Mammary epithelial cell (primary cell): Measurements from ENCODE around the gene IMMP2L.

ENCODE experiments used
- EZH2 ChIP-seq: IDR thresholded peaks from 2 replicates; pipeline ENCODE4 v1.6.1; 2012; ENCODE audit warnings: low read length, inconsistent platforms, borderline replicate concordance
- TF ChIP-seq, protein P1 (sequence below), 2 donors: IDR thresholded peaks in 1 of 2; conservative IDR thresholded peaks in 1 of 2; 2 replicates each; pipeline ENCODE4 v1.5.1; 2011 to 2012; ENCODE audit warnings: inconsistent platforms in 2 of 2, low read length in 2 of 2, mild to moderate bottlenecking in 2 of 2, control low read depth in 1 of 2, low read depth in 1 of 2; ENCODE audit not compliant: insufficient read depth in 1 of 2; ENCODE audit errors: extremely low read depth in 1 of 2

DNA sequence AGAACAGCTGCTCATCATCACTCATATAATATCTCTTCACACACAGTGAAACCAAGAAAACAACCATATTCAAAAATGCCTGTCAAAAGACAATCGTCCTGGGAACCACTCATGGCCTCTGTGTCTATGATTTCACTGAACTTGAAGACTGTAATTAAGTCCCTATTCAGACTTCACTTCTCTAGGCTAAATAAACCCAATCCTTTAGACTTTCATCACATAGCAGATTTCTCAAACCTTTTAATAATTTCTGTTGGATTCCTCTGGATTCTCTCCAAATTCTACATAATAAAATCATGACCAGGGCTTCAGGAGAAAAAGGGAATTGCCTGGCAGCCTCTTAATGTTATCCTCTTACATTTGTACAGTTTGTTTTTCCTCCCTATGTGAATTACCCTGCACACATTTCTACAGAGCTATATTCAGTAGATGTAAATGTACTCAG, 270.2 kb downstream of the IMMP2L start:
- TF ChIP-seq, protein P1, sequence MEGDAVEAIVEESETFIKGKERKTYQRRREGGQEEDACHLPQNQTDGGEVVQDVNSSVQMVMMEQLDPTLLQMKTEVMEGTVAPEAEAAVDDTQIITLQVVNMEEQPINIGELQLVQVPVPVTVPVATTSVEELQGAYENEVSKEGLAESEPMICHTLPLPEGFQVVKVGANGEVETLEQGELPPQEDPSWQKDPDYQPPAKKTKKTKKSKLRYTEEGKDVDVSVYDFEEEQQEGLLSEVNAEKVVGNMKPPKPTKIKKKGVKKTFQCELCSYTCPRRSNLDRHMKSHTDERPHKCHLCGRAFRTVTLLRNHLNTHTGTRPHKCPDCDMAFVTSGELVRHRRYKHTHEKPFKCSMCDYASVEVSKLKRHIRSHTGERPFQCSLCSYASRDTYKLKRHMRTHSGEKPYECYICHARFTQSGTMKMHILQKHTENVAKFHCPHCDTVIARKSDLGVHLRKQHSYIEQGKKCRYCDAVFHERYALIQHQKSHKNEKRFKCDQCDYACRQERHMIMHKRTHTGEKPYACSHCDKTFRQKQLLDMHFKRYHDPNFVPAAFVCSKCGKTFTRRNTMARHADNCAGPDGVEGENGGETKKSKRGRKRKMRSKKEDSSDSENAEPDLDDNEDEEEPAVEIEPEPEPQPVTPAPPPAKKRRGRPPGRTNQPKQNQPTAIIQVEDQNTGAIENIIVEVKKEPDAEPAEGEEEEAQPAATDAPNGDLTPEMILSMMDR (conservative IDR thresholded peaks at IDR 0.05 in 1 of 2, IDR thresholded peaks at IDR 0.05 in 1 of 2; ENCODE audit: extremely low read depth in 1 of 2, insufficient read depth in 1 of 2, low read depth in 1 of 2, low read length in 2 of 2), result no peak
- TF ChIP-seq EZH2, result no peak
